ENCODE results near the gene PUS7. TPM values are rescaled to one million over a fixed set of nuclear protein-coding genes. Genes with fewer than 3 reads are reported as not detected.
"Not testable (repeated sequence)": the region's sequence is repeated elsewhere in the genome, so short reads cannot be mapped to it uniquely, and the experiment has no call there.

PUS7 gene
- total and polyA plus RNA-seq, 2 of the 8 experiments (the other 6 are each of a cell fraction or from before 2014, with no cell fraction given): 18.9 to 65.2 TPM

DNA sequence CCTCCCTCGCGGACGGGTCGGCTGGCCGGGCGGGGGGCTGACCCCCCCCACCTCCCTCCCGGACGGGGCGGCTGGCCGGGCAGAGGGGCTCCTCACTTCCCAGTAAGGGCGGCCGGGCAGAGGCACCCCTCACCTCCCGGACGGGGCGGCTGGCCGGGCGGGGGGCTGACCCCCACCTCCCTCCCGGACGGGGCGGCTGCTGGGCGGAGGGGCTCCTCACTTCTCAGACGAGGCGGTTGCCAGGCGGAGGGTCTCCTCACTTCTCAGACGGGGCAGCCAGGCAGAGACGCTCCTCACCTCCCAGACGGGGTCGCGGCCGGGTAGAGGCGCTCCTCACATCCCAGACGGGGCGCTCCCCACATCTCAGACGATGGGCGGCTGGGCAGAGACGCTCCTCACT is 111.3 kb downstream of the PUS7 start:
- H3K18ac ChIP-seq (ENCODE audit: extremely low read depth, low read length); H2BK120ac ChIP-seq (replicated peaks; ENCODE audit: low read depth, low read length); H3K9ac ChIP-seq (replicated peaks in 1 of 4; ENCODE audit: extremely low read depth in 1 of 4, low read depth in 3 of 4, low read length in 3 of 4); H3K27me3 ChIP-seq (replicated peaks in 1 of 4; ENCODE audit: control insufficient read depth in 3 of 4, extremely low read depth in 1 of 4, insufficient read depth in 3 of 4, low read length in 3 of 4); H3K4me1 ChIP-seq (replicated peaks in 1 of 4; ENCODE audit: control insufficient read depth in 3 of 4, insufficient read depth in 4 of 4, low read length in 3 of 4); POLR2A ChIA-PET (ENCODE audit: partially characterized antibody); H3K23ac ChIP-seq (ENCODE audit: insufficient read length); H3K23me2 ChIP-seq (ENCODE audit: low read depth, low read length); H3K79me2 ChIP-seq (ENCODE audit: control insufficient read depth in 1 of 2, insufficient read depth in 2 of 2, low read length in 2 of 2); H4K5ac ChIP-seq (ENCODE audit: insufficient read length, low read depth, low read length); FAIRE-seq; H2BK20ac ChIP-seq (ENCODE audit: low read length); H4K20me1 ChIP-seq (replicated peaks in 1 of 2; ENCODE audit: control insufficient read depth in 1 of 2, insufficient read depth in 2 of 2, low read length in 2 of 2); H2BK12ac ChIP-seq (ENCODE audit: low read depth, low read length); H4K8ac ChIP-seq (ENCODE audit: extremely low read depth, insufficient read depth, low read length); H3K4ac ChIP-seq (replicated peaks; ENCODE audit: insufficient read length, low read depth, low read length); H3K4me3 ChIP-seq (ENCODE audit: extremely low read depth in 1 of 4, insufficient read depth in 2 of 4, low read depth in 3 of 4, low read length in 4 of 4); H3K56ac ChIP-seq (replicated peaks; ENCODE audit: insufficient read length, low read depth, low read length); H4K91ac ChIP-seq (replicated peaks; ENCODE audit: insufficient read length, low read length); H3K14ac ChIP-seq (ENCODE audit: insufficient read length); H2AK5ac ChIP-seq (ENCODE audit: low read depth, low read length); H3K9me3 ChIP-seq (ENCODE audit: insufficient read depth in 2 of 2, low read depth in 1 of 2, low read length in 1 of 2); H3K4me2 ChIP-seq (ENCODE audit: insufficient read depth in 1 of 2, low read depth in 2 of 2, low read length in 2 of 2); H2AFZ ChIP-seq (ENCODE audit: low read length); H2BK5ac ChIP-seq (ENCODE audit: low read depth, low read length); H2BK15ac ChIP-seq (ENCODE audit: low read length); DNase-seq (ENCODE audit: low read depth in 1 of 2, low spot score in 2 of 2); CTCF ChIA-PET (ENCODE audit: partially characterized antibody); H3K36me3 ChIP-seq (ENCODE audit: control insufficient read depth in 2 of 4, insufficient read depth in 4 of 4, low read length in 3 of 4); H3K27ac ChIP-seq (ENCODE audit: low read depth, low read length); H3K79me1 ChIP-seq (ENCODE audit: low read depth, low read length): not testable (repeated sequence)
- 96% methylated on average over 5 of the region's 36 CpGs; no CpG with 5 or more reads in 1 of the 2 experiments for WGBS, 2 experiments (ENCODE audit: extremely low coverage in 1 of 2, insufficient coverage in 1 of 2, insufficient read length in 1 of 2, insufficient replicate concordance in 2 of 2, low coverage in 1 of 2, low lambda C conversion rate in 2 of 2, missing lambda C conversion rate in 1 of 2)

- H3K27ac ChIP-seq (ENCODE audit: low read depth, low read length); H3K79me2 ChIP-seq (ENCODE audit: control insufficient read depth in 1 of 2, insufficient read depth in 2 of 2, low read length in 2 of 2); H2AFZ ChIP-seq (ENCODE audit: low read length); H4K91ac ChIP-seq (replicated peaks; ENCODE audit: insufficient read length, low read length); H3K4ac ChIP-seq (replicated peaks; ENCODE audit: insufficient read length, low read depth, low read length); POLR2A ChIA-PET (ENCODE audit: partially characterized antibody); H3K27me3 ChIP-seq (replicated peaks in 1 of 4; ENCODE audit: control insufficient read depth in 3 of 4, extremely low read depth in 1 of 4, insufficient read depth in 3 of 4, low read length in 3 of 4); H3K23ac ChIP-seq (ENCODE audit: insufficient read length); H3K4me3 ChIP-seq (ENCODE audit: extremely low read depth in 1 of 4, insufficient read depth in 2 of 4, low read depth in 3 of 4, low read length in 4 of 4); H3K36me3 ChIP-seq (ENCODE audit: control insufficient read depth in 2 of 4, insufficient read depth in 4 of 4, low read length in 3 of 4); H2BK20ac ChIP-seq (ENCODE audit: low read length); DNase-seq (ENCODE audit: low read depth in 1 of 2, low spot score in 2 of 2); H2BK12ac ChIP-seq (ENCODE audit: low read depth, low read length); H3K4me2 ChIP-seq (ENCODE audit: insufficient read depth in 1 of 2, low read depth in 2 of 2, low read length in 2 of 2); H2AK5ac ChIP-seq (ENCODE audit: low read depth, low read length); H2BK5ac ChIP-seq (ENCODE audit: low read depth, low read length); H3K23me2 ChIP-seq (ENCODE audit: low read depth, low read length); H3K56ac ChIP-seq (replicated peaks; ENCODE audit: insufficient read length, low read depth, low read length); H3K9me3 ChIP-seq (ENCODE audit: insufficient read depth in 2 of 2, low read depth in 1 of 2, low read length in 1 of 2); H3K79me1 ChIP-seq (ENCODE audit: low read depth, low read length); H2BK15ac ChIP-seq (ENCODE audit: low read length); H4K8ac ChIP-seq (ENCODE audit: extremely low read depth, insufficient read depth, low read length); H4K20me1 ChIP-seq (replicated peaks in 1 of 2; ENCODE audit: control insufficient read depth in 1 of 2, insufficient read depth in 2 of 2, low read length in 2 of 2); H3K14ac ChIP-seq (ENCODE audit: insufficient read length); H4K5ac ChIP-seq (ENCODE audit: insufficient read length, low read depth, low read length); H3K9ac ChIP-seq (replicated peaks in 1 of 4; ENCODE audit: extremely low read depth in 1 of 4, low read depth in 3 of 4, low read length in 3 of 4); H2BK120ac ChIP-seq (replicated peaks; ENCODE audit: low read depth, low read length); FAIRE-seq; H3K4me1 ChIP-seq (replicated peaks in 1 of 4; ENCODE audit: control insufficient read depth in 3 of 4, insufficient read depth in 4 of 4, low read length in 3 of 4); H3K18ac ChIP-seq (ENCODE audit: extremely low read depth, low read length): not testable (repeated sequence)
- CTCF ChIA-PET (ENCODE audit: partially characterized antibody): interaction anchor here (0.8 to 1.2 kb wide), 2 partner anchors 10 to 39 kb away, joined by 3 to 6 read pairs; no protein-coding TSS in a partner anchor
- 88% methylated on average over 2 of the region's 3 CpGs; no CpG with 5 or more reads in 1 of the 2 experiments for WGBS, 2 experiments (ENCODE audit: extremely low coverage in 1 of 2, insufficient coverage in 1 of 2, insufficient read length in 1 of 2, insufficient replicate concordance in 2 of 2, low coverage in 1 of 2, low lambda C conversion rate in 2 of 2, missing lambda C conversion rate in 1 of 2)
Observed at GRCh38 chr7:105409775-105410174, 112.3 kb downstream of the PUS7 start.
